ENCODE measurements around the gene PRPF19.
A peak's percentile ranks its signal among the peaks of the same experiment; 100 is the strongest.

PRPF19 gene

DNA sequence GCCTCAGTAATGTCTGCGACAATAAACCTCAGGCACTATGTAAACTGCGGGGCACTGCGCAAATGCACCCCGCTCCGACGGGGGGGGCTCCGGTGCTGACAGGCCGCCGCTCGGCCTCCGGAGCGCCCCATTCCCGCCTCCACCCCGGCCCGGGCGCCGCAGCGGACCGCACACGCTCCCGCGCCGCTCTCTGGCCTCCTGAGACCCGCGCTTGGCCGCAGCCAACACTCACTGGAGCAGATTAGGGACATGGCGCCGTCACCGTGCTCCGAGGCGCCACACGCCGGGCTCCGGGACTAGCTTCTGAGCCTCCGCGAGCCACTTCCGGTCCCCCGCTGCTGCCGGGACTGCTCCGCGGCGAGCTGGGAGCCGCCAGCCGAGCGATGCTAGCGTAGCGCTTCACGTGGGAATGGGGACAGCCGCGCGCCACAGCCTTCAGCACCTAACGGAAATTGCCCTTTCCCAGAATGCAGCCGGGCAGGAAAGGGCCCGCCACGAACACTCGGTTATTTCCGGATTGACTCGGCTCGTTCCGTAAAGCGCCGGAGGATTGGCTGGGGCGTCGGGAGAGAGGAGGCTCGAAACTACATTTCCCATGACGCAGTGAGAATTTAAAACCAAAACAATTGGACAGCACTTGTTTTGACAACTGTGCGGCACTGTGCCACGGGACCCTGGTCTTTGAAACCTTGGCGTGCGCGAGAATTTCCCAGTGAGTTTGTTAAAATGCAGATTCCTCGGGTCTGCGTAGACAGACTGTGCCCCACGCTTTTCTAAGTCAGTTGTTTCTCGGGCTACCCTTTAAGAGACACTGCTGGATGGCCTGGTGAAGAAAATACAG is at the start of gene PRPF19:
Gene PRPF19, minus strand, starts transcription at position 454 of the 841 bp plus-strand sequence. Its CDS starts 203 bp downstream, at position 251.
- peak; percentile 94 for DNase-seq

DNA sequence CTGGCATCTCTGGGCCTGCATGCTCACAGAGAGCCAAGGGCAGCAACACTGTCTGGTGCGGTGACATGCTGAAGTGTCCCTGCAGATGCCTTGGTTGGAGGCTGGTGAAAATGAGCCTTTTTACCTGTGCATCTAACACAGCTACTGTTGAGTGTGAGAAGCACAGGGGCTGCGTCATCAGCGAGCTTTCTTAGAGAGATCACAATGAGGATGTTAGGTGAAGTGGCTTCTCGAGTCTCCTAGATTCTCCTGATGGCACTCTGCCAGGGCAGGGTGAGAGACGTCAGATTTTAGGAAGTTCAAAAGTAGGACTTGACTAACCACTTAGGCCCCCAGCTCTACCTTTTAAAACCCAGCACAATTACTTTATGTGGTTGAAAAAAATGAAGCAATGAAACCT is 49.2 kb upstream of the PRPF19 start:
- DNase-seq: no peak

DNA sequence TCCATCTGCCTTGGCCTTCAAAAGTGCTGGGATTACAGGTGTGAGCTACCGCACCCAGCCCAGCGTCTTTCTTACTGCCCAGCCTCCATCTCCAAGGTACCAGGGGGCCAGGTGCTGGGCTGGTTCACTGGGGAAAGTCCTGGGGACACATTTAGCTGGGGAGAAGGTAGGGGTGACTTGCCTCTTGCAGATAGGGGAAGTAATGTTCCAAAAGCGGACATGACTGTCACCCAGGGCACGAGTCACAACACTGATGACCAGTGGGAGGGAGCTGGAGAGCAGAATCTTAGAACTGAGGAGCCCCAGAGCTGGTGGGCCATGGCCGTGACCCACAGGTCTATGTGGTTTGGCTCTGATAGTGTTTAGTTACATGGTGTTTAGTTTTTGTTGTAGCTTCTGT is 48.0 kb upstream of the PRPF19 start:
- no peak for DNase-seq

DNA sequence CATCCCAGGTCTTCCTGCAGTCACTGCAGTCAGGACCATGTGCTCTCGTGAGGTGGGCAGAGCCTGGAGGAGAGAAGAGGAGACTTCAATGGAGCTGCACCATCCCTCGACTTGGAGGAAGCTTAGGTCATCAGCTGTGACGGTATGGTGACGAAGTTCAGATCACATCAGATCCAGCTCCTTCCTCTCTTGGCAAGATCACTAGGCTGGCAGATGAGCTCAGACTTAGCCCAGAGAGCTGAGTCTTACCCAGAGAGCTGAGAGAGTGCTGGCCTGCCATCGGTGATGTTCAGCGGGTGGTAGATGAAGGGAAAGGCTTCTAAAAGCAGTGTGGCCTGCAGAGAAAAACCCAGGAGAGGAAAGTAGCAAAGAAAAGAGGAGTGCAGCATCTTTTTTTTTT is 47.4 kb upstream of the PRPF19 start:
- no peak for DNase-seq

DNA sequence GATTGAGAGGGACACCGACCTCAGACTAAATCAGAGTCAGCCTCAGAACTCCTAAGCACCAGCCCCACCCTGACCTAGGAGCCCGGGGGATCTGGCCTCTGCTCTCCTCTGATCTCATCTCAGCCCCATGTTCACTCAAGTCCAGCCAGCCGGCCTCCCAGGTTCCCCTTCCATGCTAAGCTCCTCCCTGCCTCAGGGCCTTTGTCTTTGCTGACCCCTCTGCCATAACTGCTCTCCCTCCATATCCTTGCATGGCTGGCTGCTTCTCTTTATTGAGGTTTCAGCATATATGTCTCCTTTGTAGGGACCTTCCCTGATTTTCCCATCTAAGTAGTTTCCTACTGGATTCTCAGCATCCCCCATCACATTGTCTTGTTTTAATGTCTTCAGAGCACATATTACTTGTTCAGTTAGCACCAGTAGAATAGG is 46.4 kb upstream of the PRPF19 start:
- no peak for DNase-seq

DNA sequence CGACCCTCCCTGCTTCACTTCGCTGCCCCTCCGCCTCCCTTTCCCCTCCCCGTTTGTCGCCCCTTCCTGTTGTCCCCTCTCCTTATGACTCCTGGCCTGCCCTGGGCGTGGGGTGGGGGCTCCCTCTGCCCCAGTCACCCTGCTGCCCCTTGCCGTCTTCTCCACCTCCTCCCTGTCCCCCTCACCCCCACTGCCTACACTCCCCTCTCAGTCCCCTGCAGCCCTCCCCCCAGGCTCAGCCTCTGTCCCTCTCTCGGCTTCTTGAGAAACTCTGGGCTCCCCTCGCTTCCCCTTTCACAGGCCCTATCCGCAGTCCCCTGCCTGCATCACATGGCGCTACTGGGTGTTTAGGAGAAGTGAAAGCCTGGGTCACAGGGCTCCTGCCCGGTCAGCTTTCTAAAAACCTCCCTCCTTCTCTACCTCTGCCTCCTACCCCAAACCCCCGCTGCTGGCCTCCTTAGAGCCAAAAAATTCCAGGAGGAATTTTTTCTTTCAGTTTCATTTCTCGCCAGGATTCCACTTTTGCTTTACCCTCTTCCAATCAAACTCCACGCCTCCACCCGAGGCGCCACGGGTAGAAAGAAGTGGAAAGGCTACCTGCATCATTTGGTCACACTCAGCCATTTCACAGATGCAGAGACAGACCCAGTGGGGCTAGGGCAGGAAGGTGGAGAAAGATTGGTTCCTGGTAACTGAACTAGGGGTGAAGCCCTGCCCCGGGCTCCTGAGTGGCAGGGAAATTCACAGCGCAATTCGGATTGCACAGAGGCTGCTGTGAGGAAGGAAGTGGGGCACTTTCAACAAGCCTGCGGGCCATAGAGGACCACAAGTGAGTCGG is 45.7 kb upstream of the PRPF19 start, which contains the start of gene SLC15A3:
Gene SLC15A3, minus strand, starts transcription at position 273 of the 838 bp plus-strand sequence. CDS start 625 bp downstream, outside the sequence.
- no peak for DNase-seq

DNA sequence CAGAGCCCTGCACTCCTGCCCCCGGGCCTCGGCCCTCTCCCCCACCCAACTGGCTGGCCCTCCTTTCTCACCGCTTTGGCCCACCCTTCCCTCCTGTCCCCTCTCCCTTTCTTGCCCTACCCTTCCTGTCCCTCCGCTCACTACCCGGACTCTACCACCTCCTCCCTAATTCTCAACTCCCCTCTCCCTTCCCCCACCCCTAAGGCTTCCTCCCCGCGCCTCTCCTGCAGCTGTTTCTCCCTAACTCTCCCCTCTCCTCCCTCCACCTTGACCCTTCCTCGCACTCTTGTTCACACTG is 45.2 kb upstream of the PRPF19 start:
- no peak for DNase-seq

DNA sequence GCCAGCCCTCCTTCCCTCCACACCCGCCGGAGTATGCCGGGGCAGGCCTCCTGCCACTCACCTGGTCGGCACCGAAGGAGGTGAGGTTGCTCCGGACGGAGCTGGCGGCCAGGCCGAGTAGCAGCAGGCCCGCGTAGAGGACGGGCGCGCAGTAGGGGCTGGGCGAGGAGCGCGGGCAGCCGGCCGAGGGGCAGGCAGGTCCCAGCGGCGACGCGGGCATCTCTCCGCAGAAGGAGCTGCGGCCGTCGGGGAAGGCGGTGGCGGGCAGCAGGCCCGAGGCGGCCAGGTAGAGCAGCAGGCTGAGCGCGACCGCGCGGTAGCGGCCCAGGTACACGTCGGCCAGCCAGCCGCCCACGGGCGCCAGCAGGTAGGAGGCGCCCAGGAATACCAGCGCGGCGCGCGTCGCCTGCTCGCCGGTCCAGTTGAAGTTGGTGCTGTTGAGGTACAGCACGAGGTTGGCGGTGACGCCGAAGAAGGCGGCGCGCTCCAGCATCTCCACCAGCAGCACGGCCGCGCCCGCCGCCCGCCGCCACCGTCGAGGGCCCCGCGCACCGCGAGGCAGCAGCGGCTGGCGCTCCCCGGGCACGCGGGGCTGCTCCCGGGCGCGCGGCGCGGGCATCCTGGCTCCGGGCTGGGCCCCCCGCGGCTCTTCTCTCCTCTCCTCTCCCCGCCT is 44.7 kb upstream of the PRPF19 start:
- DNase-seq: no peak

DNA sequence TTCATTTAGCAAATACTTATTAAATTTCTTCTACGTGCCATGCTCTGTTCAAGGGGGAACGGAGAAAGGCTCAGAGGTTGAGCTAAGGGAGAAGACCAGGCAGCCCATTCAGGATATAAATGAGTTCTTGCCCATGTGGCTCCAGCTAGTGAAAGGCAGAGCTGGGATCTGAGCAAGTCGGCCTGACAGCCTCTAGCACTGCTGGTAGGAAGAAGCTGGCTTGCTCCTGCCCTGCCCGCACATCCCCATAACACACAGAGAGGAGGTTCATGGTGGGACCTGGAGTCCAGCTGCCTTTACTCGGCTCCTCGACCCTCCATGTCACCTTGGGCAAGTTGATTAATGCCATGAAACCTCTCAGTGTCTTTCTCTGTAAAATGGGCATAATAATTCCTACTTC is 43.6 kb upstream of the PRPF19 start:
- DNase-seq: no peak

DNA sequence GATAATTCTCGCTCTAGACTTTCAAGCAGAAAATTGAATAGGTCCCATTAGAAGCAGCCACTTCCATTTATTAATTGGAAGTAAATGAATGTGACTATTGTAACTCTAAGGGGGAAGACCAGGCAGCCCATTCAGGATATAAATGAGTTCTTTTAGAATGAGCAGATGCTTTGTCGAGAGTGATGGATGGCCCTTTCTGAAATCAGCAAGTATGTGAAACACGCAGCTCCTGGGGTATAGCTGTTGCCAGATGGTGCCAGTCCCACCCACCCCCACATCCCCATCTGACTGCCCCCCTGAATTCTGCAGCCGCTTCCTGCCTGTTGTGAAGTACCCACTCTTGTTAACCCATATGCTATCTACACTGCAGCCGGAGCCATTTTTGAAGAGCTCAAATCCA is 41.9 kb upstream of the PRPF19 start:
- no peak for DNase-seq

DNA sequence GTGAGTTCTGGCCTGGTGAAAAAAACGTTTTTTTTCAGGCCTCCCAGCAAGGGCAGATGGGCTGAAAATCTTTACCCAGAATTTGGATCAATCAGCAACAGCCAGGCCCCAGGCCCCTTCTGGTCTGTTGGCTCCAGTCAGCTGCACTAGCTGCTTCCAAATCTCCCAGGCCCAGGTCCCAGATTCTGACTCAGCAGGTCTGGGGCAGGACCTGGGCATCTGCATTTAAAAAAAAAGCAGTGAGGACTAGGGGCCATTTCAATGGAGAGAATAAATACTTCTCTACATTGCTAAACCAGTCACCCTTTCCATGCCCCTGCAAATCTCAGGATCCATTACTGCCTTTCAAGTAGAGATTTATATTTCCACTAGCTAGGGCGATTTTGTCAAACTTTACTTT is 41.3 kb upstream of the PRPF19 start:
- no peak for DNase-seq

DNA sequence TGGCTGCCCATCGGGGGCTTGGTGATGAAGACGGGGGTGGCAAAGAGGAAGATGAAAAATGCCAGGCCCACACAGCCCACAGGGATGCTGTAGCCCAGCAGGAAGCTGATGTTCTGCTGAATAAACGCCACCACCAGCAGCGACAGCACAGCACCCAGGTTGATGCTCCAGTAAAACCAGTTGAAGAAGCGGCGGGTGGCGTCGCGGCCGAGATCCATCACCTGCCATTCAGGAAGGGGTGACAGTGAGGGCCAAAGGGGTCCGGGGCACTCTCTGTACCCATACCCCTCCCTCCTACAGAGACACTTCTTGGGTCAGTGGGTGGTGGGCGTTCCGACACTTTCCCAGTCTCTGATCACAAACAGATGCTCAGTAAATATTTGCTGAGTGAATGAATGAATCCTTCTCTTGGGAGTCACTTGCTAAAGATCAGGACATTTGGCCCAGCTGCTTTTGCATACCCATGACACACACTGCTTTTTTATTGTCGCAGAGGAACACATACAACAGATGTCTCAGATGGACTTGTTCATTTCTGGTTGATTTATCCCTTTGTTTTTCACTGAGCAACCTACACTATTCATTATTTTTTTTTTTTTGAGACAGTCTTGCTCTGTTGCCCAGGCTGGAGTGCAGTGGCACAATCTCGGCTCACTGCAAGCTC is 40.3 kb upstream of the PRPF19 start:
- DNase-seq: no peak

DNA sequence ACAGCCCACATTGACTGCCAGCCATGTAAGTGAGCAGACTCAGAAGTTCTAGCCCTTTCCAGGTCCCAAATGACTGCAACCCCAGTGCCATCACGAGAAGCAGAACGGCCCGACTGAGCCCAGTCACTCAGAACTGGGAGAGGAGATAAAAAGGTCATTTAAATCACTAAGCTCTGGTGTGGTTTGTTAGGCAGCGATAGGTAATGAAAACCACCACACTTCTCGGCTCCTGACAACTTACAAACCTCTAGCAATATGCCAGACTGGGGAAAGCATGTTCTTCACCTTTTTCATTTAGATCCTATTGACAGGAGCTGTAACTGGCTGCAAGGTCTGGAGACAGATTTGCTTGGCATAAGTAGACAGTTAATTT is 38.9 kb upstream of the PRPF19 start:
- no peak for DNase-seq

DNA sequence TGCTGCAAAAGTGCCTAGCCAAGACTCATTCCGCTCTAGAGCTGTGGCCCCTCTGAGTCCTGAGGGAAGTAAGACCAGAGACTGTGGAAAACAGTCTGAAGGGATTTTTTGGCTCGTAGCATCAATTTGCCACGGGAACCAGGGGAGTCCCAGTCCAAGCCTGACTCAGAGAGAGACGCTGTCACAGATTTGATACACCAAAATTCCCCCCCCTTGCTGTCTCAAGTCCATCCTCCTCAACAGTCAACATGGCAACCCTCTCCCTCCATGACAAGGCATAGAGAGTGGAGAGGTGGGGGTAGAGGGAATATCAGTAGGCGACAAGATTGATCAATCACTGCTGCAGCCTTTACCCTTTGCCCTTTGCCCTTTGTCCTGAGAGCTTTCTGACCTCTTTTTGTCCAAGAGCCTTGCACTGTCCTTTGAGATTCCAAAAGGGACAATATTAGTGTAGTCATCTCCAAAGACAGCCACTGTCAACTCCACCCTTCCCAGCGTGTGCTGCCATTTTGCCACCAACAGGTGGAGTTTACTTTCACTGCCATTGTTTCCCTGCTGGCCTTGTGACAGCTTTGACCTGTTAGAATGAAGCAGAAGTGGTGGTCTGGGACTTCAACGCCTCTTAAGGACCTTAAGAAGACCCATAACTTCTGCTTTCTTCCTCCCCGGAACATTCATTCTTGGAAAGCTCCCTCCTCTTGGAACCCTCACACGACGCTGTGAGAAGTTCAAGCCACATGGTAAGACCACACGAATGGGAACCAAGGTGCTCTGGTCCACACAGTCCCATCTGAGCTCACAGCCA is 38.3 kb upstream of the PRPF19 start:
- DNase-seq: no peak

DNA sequence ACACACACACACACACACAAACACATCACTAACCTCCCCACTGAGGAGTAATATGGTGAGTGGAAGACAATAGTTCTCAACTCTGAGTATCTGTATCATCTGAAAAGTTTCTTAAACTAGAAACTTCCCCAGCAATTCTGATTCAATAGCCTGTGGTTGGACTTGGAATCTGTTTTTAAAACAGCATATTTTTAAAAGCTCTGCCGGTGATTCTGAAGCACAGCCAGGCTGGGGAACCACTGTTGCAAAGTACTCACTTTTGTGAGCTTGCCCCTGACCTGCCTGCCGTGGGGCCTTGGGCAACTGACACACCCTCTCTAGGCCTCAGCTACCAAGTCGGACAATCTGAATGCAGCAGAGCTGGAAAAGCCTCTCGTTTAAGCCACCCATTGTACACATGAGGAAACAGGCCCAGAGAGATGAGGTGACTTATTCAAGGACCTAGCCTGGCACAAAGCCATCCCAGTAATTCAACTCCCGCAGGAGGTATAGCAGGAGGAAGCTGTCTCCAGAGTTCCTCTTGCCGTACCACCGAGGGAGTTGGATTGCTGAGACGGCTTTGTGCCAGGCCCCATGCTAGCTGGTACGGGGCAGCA is 36.7 kb upstream of the PRPF19 start:
- DNase-seq: no peak

DNA sequence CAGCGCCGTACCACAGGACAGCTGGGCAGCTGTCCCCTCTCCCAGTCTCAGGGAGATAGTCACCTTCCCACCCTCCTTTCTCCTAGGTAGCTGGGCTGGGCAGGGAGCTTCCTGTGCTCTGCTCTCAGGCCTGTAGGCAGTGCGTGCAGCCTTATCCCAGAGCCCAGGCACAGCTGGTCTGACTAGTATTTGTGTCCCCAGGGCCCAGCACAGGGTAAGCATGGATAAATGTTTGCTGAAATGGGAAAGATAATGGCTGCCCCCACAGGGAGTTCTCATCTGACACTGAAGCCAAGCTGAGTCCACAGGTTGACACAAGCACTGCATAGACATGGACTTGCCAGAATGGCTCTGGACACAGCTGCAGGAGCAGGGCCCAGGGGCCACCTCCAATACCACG is 35.8 kb upstream of the PRPF19 start:
- no peak for DNase-seq

DNA sequence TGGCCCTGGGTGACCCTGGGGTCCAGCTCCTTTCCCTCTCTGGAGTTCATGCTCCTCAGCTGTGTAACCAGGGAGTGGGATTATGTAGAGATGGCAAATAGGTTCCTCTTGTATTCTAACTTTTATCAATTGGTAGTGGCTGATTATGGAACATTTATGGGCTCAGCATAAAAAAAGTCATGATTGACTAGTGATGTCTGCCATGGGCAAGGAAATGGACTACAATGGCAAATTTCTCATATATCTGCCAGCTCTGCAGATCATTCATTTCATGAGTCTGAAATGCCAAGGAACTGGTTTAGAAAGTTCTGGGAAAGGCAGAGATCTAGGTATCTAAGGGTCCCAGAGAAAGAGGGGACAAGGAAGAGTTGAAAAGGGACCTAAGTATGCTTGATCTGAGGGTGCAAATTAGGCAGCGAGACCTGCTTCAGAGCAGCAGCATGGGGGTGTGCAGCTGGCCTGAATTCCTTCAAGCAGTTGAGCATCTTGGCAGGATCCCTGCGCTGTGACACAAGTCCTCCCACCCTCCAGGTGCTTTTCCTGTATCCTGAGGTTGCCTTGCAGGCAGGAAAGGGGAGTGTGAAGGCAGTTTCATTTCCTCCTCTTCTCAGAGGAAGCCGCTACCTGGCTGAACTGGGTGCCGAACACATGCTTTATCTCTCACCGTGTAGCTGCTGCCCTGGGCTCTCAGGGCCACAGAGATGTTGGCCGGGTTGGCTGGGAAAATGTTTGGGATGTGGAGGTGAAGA is 35.2 kb upstream of the PRPF19 start:
- no peak for DNase-seq

DNA sequence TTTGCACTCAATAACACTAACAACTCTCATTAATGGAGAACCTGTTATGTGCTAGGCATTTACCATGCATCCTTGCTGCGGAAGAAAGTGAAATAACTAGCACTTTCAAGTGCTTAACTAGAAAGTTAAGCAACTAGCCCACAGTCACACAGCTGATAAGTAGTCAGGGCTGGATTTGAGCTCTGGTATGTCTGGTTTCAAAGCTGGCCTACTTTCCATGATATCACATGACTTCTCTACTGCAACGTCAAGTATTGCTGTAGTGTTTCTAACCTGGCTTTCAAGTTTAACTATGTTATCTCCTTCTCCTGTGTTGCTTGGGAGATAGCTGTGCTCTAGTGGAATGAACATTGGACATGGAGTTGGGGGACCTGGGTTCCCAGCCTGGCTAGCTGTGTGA is 33.5 kb upstream of the PRPF19 start:
- DNase-seq: no peak

DNA sequence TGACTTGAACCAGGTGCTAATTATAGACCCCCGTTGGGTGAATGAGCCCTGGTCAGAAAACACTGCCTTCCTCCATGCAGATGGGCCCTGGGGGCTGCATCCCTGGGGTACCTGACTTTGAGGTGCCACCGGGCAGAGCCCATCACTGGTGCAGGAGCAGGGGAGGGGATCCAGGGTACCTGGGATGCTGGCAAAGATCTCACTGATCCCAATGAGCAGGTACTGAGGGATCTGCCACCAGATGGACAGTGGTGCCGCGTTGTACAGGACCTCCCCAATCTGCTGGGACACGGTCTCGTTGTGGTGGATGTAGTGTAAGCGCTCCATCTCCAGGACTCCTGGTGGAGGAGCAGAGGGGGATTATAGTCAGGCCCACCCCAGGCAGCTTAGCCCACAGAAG is 32.9 kb upstream of the PRPF19 start:
- no peak for DNase-seq

DNA sequence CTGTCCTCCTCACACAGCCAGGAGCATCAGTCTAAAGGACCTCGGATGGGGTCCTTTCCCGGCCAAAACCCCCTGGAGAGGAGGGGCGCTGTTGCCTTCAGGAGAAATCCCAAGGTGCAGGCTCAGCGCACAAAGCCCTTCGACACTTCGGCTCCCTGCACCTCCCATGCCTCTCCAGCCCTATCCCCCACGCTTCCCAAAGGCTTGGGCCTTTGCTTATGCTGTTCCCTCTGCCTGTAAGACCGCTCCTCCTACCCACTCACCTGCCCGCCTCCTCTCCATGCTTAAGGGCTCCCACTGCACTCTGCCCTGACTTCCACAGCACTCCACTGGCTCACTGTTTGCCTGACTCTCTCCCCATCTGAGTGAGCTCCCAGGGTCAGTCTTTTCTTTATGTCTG is 32.1 kb upstream of the PRPF19 start:
- no peak for DNase-seq

DNA sequence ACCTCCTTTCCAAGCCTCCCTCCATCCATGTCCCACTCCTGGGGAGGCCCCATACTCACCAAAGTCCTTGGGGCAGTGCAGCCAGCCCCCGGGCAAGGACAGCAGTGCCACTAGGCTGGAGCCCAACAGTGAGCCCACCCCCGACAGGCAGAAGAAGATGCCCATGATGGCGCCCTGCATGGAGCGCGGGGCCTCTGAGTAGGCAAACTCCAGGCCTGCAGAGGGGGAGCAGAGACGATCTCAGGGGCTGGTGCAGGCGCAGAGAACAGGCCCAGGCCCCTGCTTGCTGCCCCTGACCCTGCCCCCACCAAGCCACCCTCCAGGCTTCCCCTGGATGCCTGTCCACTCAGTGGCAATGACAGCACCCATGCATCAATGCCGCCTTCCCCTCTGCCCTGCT is 31.4 kb upstream of the PRPF19 start:
- DNase-seq: no peak

Measured in 8988T (cell line).